Measurements from ENCODE around the gene TCEAL7. TPM values are rescaled to one million over a fixed set of nuclear protein-coding genes. Genes with fewer than 3 reads are reported as not detected.
"Not testable (repeated sequence)": the region's sequence is repeated elsewhere in the genome, so short reads cannot be mapped to it uniquely, and the experiment has no call there.

Gene TCEAL7
- total RNA-seq, 8 experiments from 2014 or later: 9.5 to 65.1 (median 34.1) TPM; not detected in 1

DNA sequence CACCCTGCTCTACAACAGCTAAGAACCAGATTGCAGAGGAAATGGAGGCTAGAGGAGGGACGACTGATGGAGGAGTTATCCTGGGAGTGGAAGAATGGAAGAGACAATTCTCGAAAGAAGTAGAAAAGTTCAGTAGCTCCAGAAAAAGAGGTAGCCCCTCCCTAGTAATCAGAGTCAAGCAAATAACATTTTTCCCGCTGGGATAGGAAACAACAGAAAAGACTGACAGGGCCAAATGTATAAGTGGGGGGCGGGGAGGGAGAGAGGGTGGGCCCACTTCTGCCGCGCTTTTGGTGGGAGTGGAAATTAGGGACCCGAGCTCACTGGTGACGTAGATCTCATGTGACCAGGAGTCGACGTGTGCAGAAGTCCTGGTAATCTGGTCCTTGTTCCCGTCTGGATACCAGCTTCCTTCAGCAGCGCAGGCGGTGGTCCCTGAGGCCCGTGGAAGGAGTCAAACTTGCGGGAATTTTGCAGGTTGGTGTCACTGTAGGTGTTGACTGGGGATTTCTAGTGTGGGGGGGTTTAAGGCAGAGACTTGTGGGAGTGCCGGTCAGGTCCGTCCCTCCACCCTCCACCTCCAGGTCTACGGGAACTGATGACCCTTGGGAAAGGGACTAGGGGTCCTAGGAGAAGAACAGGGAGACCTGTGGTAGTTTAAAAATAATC is 26.2 kb downstream of the TCEAL7 start, which contains the start of gene TCEAL9:
TSS of gene TCEAL9 (plus strand) at position 377 of the 669 bp plus-strand sequence. CDS start 1,179 bp downstream, outside the sequence.
- peaks cover 0 to 6% of the 10 kb centered on the region in 2 donors for H3K4me1 ChIP-seq (replicated peaks in 1 of 2)
- H3K27ac ChIP-seq: peak within 1 kb of the TSS; percentile 73 to 91
- in situ Hi-C loops (cut with MboI; ENCODE audit: low pct_unique_long_range_greater_than_20kb in 2 of 9, low sequenced_read_pairs in 9 of 9, unreplicated experiment in 9 of 9): no loop called here
- H3K4me3 ChIP-seq: peak within 1 kb of the TSS; percentile 50 to 95 (median 71)
- ATAC-seq (replicated peaks in 6 of 8): peak; percentile 89 to 97 (median 94)
- 0 to 26% (median 14%) methylated on average over 1 to 8 of the region's 18 CpGs; no CpG with 5 or more reads in 5 of the 10 experiments for WGBS, 10 experiments

DNA sequence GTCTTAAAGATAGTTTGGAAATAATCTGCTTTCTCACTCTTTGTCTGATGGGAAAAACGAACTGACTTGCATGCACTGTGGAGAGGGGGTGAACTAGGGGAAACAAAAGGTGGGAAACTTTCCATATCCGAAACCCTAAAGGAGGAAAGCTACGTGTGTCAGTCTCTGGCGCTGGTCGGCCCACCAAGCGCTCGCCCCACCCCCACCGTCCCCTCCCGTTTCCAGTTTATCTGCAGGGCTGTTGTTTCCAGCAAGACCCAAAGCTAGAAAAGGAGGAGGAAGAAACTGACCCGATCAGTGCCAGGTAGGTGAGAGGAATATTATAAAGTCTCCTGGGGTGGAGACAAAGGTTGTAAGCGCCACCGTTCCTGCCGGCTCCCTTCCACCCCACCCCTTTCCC is 26.8 kb downstream of the TCEAL7 start:
- ATAC-seq (replicated peaks in 6 of 8): peak; percentile 30 to 52 (median 44)
- peak overlapping the region; percentile 50 to 95 (median 71) for H3K4me3 ChIP-seq
- 0% methylated on average over 2 of the region's 13 CpGs; no CpG with 5 or more reads in 9 of the 10 experiments for whole genome bisulfite sequencing, 10 experiments
- peak overlapping the region; percentile 73 to 91 for H3K27ac ChIP-seq
- H3K4me1 ChIP-seq (replicated peaks in 1 of 2): peaks cover 0 to 6% of the 10 kb centered on the region in 2 donors
- in situ Hi-C loops (cut with MboI; ENCODE audit: low pct_unique_long_range_greater_than_20kb in 2 of 9, low sequenced_read_pairs in 9 of 9, unreplicated experiment in 9 of 9): no loop called here

- WGBS, 10 experiments: 63 to 100% (median 90%) methylated on average over 2 of the region's 2 CpGs; no CpG with 5 or more reads in 5 of the 10 experiments
- Histone ChIP-seq H3K4me1 (replicated peaks in 1 of 2) (peaks cover 0 to 6% of the 10 kb centered on the region in 2 donors), H3K27ac (no peak overlapping the region), H3K4me3 (peak overlapping the region in 3 of 5 donors; percentile 50 to 95 (median 90))
- ATAC-seq (replicated peaks in 6 of 8): no peak
- in situ Hi-C loops (cut with MboI; ENCODE audit: low pct_unique_long_range_greater_than_20kb in 2 of 9, low sequenced_read_pairs in 9 of 9, unreplicated experiment in 9 of 9): no loop called here
Observed at GRCh38 chrX:103357871-103358270, 27.8 kb downstream of the TCEAL7 start.

GRCh38 chrX:103359605-103360004 is 29.6 kb downstream of the TCEAL7 start:
- H3K4me3 ChIP-seq; in situ Hi-C loops (cut with MboI; ENCODE audit: low pct_unique_long_range_greater_than_20kb in 2 of 9, low sequenced_read_pairs in 9 of 9, unreplicated experiment in 9 of 9); H3K4me1 ChIP-seq (replicated peaks in 1 of 2); H3K27ac ChIP-seq; ATAC-seq (replicated peaks in 6 of 8): not testable (repeated sequence)
- WGBS, 10 experiments: 40 to 100% (median 80%) methylated on average over 1 to 3 of the region's 3 CpGs; no CpG with 5 or more reads in 5 of the 10 experiments

DNA sequence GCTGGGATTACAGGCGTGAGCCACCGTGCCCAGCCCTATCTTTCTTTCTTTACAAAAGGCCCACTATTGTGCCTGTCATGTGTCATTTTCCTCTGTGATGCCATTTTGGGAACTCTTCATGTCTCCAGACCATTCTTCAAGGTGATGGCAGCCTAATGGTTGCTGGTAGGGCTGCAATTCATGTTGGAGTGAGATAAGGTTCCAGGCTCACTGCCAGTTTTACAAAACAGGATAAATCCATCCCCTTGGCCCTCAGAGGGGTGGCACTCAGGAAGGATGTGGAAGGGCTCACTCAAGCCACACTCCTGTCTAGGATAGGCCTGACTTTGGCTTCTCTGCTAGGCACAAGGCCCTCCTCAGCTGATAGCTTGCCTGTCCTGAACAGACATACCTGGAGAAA is 30.1 kb downstream of the TCEAL7 start:
- in situ Hi-C loops (cut with MboI; ENCODE audit: low pct_unique_long_range_greater_than_20kb in 2 of 9, low sequenced_read_pairs in 9 of 9, unreplicated experiment in 9 of 9): no loop called here
- Histone ChIP-seq H3K27ac (no peak overlapping the region), H3K4me1 (replicated peaks in 1 of 2) (peaks cover 0 to 6% of the 10 kb centered on the region in 2 donors), H3K4me3 (no peak overlapping the region)
- WGBS, 10 experiments: no CpG with 5 or more reads among the region's 2 CpGs
- no peak for ATAC-seq (replicated peaks in 6 of 8)

DNA sequence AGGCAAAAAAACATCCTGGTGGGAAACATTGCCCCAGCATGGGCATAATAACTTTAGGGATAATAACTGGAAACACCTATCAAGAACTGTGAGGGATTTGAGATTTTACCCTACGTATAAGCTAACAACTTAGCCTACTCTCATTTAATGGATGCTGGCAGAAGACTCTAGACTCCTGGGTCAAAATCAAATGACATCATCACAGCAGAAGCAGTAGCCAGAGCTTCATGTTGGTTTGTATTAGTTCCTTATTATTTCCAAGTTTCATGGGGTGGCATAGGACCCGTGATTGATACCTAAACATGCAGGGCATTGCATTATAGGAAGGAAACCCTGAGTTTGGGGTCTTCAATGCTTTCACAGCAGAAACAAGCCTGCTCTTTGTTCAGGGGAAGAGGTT is 30.9 kb downstream of the TCEAL7 start:
- 0 to 100% (median 100%) methylated on average over 1 of the region's 2 CpGs; no CpG with 5 or more reads in 5 of the 10 experiments for WGBS, 10 experiments
- in situ Hi-C loops (cut with MboI; ENCODE audit: low pct_unique_long_range_greater_than_20kb in 2 of 9, low sequenced_read_pairs in 9 of 9, unreplicated experiment in 9 of 9): no loop called here

DNA sequence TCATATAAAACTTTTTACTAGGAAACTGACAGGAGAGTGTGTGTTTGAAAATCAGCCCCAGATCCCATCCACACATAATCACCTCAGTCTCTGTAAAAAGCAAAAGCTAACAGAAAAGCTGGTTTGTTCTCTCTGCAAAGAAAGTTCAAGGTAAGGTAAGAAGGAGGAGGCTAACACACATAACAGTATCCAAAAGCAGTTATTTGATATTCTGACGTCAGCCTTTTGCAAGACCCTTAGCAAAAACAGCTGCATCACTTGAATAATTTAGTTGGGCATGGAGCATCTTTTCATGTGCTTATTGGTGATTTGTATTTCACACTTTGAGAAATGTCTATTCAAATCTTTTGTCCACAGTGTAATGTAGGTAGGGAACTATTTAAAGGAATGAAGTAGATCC is 31.8 kb downstream of the TCEAL7 start:
- 0% methylated on average over 1 of the region's 1 CpG; no CpG with 5 or more reads in 6 of the 10 experiments for WGBS, 10 experiments
- in situ Hi-C loops (cut with MboI; ENCODE audit: low pct_unique_long_range_greater_than_20kb in 2 of 9, low sequenced_read_pairs in 9 of 9, unreplicated experiment in 9 of 9): no loop called here
- Histone ChIP-seq H3K27ac (no peak overlapping the region), H3K4me1 (replicated peaks in 1 of 2) (peaks cover 0 to 6% of the 10 kb centered on the region in 2 donors), H3K4me3 (no peak overlapping the region)
- ATAC-seq (replicated peaks in 6 of 8): peak in 3 of 8 experiments; percentile 25 to 56 (median 55)

More for the DNA sequence above, 30.9 kb downstream of the TCEAL7 start:
- Histone ChIP-seq H3K4me1 (replicated peaks in 1 of 2) (peaks cover 0 to 6% of the 10 kb centered on the region in 2 donors), H3K4me3 (no peak overlapping the region), H3K27ac (no peak overlapping the region)
- ATAC-seq (replicated peaks in 6 of 8): no peak

DNA sequence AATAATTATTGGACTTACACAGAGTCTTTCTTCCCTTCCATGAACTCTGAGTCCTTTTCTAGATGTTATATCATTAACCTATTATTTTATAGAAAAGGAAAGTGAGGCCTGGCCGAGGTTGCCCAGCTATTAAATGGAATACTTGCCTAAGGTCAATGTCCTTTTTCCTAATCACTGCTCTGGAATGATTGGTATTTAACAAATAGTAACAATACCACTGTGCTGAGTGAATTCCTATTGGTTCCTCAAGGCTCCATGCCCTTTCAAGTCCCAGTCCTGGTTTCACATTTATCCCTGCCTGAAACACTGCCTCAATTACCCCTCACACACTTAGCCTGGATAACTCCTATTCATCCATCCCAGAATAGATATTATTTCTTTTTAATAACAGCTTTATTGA is 32.4 kb downstream of the TCEAL7 start:
- Histone ChIP-seq H3K4me3 (no peak overlapping the region), H3K27ac (no peak overlapping the region), H3K4me1 (replicated peaks in 1 of 2) (peaks cover 0 to 5% of the 10 kb centered on the region in 2 donors)
- no peak for ATAC-seq (replicated peaks in 6 of 8)
- WGBS, 10 experiments: 13 to 17% (median 14%) methylated on average over 1 of the region's 1 CpG; no CpG with 5 or more reads in 7 of the 10 experiments
- in situ Hi-C loops (cut with MboI; ENCODE audit: low pct_unique_long_range_greater_than_20kb in 2 of 9, low sequenced_read_pairs in 9 of 9, unreplicated experiment in 9 of 9): no loop called here

GRCh38 chrX:103363046-103363445 is 33.0 kb downstream of the TCEAL7 start:
- Histone ChIP-seq H3K27ac (no peak overlapping the region), H3K4me1 (replicated peaks in 1 of 2) (no peaks in the 10 kb centered on the region), H3K4me3 (no peak overlapping the region)
- in situ Hi-C loops (cut with MboI; ENCODE audit: low pct_unique_long_range_greater_than_20kb in 2 of 9, low sequenced_read_pairs in 9 of 9, unreplicated experiment in 9 of 9): no loop called here
- no peak for ATAC-seq (replicated peaks in 6 of 8)
- WGBS, 10 experiments: 60 to 92% (median 86%) methylated on average over 1 to 2 of the region's 2 CpGs; no CpG with 5 or more reads in 7 of the 10 experiments

DNA sequence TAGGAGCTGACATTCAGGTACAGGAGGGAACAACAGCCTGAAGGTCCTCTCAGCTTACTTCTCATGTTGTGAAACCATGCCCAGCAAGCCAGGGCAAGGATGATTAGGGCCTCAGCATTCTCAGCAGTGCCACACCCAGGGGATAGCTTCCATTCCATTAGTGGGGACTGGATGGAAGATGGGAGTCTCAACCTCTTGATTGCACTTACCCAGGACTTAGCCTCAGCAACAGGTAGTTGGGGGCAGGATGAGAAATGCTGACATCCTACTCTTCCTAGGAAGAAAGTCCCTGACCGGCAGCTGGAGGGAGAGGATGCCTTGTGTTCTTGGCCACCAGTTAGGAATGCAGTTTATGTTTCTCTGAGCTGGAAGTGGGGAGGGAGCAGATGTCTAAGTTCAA is 37.5 kb downstream of the TCEAL7 start:
- H3K4me1 ChIP-seq (replicated peaks in 1 of 2): no peaks in the 10 kb centered on the region
- in situ Hi-C loops (cut with MboI; ENCODE audit: low pct_unique_long_range_greater_than_20kb in 2 of 9, low sequenced_read_pairs in 9 of 9, unreplicated experiment in 9 of 9): no loop called here
- no peak overlapping the region for H3K27ac ChIP-seq
- 0 to 100% (median 64%) methylated on average over 1 of the region's 1 CpG; no CpG with 5 or more reads in 7 of the 10 experiments for WGBS, 10 experiments
- no peak for ATAC-seq (replicated peaks in 6 of 8)
- H3K4me3 ChIP-seq: no peak overlapping the region

DNA sequence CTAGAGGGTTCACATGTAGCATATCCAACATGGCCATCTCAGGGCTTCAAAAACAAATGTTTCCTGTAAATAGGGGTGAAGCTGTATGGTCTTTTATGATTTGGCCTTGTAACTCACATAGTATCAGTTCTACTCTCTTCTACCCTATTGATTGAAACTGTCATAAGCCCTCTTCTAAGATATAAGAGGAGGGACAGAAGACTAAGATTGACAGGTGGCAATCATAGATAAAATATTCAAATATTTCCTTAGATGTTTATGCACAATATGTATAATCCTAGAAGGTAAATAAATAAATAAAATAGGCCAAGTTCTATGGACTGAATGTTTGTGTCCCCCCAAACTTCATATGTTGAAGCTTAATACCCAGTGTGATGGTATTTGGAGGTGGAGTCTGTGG is 39.4 kb downstream of the TCEAL7 start:
- Histone ChIP-seq H3K27ac (no peak overlapping the region), H3K4me3 (no peak overlapping the region), H3K4me1 (replicated peaks in 1 of 2) (no peaks in the 10 kb centered on the region)
- ATAC-seq (replicated peaks in 6 of 8): no peak
- in situ Hi-C loops (cut with MboI; ENCODE audit: low pct_unique_long_range_greater_than_20kb in 2 of 9, low sequenced_read_pairs in 9 of 9, unreplicated experiment in 9 of 9): no loop called here

DNA sequence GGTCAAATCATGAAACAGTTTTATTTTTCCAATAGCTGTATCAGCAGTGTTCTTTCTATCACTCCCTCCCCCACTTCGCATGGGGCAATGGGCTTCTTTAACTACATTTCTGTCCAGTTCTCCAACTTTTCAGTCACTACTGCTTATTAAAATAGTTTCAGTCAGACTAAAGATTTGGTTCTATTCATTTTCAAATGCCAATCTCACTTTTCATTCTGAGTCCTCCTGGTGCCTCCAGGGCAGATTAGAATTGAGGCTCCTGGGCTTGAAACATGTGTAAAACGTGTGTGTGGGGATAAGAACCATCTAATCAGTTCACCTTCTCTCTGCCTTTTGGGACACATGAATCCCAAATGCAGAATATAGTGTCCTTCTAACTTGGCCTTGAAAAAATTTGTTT is 42.8 kb downstream of the TCEAL7 start:
- Histone ChIP-seq H3K4me1 (replicated peaks in 1 of 2) (no peaks in the 10 kb centered on the region), H3K27ac (no peak overlapping the region), H3K4me3 (no peak overlapping the region)
- in situ Hi-C loops (cut with MboI; ENCODE audit: low pct_unique_long_range_greater_than_20kb in 2 of 9, low sequenced_read_pairs in 9 of 9, unreplicated experiment in 9 of 9): no loop called here
- ATAC-seq (replicated peaks in 6 of 8): no peak
- WGBS, 10 experiments: 71 to 100% (median 83%) methylated on average over 1 of the region's 2 CpGs; no CpG with 5 or more reads in 5 of the 10 experiments

DNA sequence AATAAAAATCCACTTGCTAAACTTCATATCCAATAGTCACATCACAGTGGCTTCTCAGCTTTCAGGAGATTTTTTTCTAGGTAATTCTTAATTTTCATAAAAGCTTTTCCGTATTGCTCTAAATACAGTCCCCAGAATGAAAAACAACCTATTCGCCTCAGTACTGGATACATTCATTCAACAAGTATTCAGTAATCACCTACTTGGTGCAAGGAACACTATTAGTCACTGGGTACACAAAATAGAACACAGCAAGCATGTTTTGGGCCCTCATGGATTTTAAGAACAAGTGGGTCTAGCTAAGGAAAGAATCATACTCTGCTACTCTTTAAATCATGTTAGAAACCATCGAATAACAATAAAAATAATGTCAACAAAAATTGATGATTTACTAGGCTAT is 43.5 kb downstream of the TCEAL7 start:
- no peak overlapping the region for H3K4me3 ChIP-seq
- H3K4me1 ChIP-seq (replicated peaks in 1 of 2): peaks cover 0 to 3% of the 10 kb centered on the region in 2 donors
- in situ Hi-C loops (cut with MboI; ENCODE audit: low pct_unique_long_range_greater_than_20kb in 2 of 9, low sequenced_read_pairs in 9 of 9, unreplicated experiment in 9 of 9): no loop called here
- 36 to 89% (median 67%) methylated on average over 1 to 3 of the region's 3 CpGs; no CpG with 5 or more reads in 5 of the 10 experiments for WGBS, 10 experiments
- no peak for ATAC-seq (replicated peaks in 6 of 8)
- H3K27ac ChIP-seq: no peak overlapping the region
